GM21360 (cell line): ENCODE data around the gene PHF1.

Source experiments
- ATAC-seq: cut with Tn5 transposase; IDR thresholded peaks from one replicate; pipeline ENCODE4 v1.9.1; 2021; ENCODE audit warnings: mild to moderate bottlenecking, moderate library complexity; ENCODE audit not compliant: unreplicated experiment

Gene PHF1

DNA sequence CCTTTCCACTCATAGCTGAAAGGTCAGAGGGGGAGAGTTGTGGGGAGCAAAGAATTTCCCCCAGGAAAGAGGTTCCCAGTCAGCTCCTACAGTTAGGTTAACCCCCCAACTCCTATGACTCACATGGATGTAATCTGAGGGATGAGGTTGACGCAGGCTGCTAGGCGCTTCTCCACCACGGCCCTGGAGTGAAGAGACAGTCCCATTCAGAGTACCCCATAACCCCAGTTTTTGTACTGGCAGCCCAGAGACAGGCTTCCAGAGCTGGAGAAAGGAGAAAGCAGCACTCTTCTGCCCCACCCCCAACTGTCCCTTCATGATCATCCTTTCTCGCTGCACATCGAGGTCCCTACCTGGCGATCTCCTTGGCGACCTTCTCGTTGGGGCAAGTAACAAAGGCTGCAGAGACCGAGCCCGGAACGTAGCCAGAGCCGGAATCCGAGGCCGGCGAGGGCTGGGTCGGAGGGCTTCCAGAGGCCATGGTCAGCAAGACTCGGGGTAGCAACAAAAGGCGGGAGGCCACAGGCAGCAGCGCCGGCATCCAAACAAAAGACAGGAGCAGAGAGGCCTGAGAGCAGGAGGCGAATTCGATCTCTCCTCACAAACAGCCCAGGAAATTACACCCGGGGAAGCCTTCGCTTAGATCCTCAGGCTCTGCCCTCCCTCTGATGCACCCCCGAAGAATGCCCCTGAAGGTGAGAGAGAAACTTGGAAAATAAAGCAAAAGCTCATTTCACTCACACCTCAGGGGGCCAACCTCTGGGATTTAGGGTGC, 6.5 kb downstream of the PHF1 start:
- ATAC-seq: no peak

DNA sequence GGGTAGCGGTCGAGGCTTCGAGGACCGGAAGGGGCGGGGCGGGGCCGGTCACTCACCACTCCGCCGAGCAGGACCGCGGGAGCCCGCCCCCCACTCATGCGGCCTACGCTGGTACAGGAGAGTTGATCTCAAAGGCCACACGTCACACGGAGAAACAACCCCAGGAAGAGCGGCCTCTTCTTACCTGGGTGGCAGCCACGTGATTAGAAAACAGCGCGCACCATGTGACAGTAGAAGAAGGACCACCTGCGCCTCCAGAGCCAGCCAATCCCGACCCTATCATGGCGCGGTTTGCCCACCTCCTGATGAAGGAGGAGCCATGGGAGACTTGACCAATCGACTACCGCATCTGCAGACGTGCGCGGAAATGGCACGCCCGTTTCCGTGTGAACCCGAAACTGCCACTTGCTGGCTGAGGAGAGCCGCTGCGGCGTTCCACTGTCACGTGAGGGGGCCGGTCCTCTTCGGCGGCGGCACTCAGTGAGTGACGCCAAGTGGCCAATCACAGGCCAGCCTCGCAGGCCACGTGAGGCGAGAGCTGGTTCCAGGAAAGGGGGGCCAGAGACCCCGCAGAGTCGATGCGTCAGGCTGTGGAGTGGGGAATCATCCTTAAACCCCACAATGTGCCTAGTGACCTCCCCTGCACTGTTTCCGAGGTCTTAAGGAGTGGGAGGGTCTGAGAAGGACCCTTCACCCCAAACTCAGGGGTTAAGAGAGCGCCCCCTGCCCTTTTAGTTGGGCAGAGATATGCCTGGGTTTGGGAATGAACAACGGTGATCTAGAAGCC, 7.3 kb downstream of the PHF1 start, which contains the start of gene CUTA:
CUTA (minus strand) TSS at position 205 of the 787 bp plus-strand sequence; CDS start at position 98, 107 bp downstream.
- peak; percentile 79 for ATAC-seq

DNA sequence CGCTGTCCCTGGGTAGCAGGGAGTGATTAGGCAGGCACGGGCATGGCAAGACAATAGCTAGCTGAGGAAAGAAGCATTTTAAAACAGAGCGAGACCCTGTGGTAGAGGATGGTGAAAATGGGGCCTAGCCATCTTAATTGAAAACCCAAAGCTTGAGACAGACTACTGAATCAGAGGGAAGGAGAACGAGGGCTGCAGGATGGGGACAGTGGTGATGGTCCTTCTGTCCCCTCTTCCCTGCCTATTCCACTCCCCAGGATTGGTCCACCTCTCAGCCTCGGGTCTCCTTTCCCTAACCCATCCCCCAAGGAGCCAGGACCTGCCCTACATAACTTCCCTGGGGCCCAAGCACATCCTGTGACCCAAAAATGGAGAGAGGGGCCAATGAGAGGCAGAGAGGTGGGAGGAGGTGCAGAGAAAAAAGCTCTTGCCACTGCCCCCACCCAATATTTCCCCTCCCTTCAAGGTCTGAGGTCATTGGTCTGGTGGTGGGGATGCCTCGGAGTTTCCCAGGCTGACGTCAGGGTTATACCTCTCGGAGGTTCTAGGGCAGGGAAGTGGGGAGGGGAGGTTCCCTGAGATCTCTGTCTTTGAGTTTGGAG, 8.0 kb downstream of the PHF1 start:
- no peak for ATAC-seq

DNA sequence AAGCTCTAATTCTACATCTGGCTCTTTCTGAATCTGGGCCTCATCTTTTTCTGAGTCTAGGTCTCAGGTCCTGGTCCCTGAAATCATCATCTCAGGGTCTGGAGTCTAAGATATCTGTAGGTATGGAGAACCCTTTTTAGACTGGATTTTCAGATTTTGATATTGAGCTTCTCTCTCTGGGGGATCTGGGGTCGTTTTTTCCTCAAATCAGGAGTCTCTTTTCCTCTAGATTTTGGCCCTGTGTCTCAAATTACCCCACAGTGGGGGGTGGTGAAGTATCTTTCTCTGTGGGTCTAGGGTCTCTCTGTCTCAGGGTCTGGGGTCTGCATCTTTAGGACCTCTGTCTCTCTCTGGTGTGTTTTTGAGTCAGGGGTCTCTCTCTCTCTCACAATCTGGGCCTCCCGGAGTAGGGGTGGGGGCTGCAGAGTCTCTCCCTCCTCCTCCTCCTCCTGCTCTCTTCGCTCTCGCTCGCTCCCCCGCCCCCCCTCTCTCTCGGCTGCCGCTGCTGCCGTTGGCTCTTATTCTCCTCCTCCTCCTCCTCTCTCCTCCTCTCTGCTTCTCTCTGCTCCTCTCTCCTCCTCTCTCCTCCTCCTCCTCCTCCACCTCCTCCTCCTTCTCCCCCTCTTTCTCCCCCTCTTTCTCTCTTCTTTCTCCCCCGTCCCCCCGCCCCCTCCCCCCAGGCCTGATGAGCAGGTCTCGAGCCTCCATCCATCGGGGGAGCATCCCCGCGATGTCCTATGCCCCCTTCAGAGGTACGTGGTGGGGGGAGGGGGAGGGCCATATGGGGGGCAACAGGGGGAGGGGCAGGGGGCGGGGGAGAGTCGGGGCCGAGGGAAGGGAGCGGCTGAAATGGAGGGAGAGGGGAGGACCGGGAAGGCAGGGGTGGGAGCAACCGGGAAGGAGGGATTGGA, 9.0 kb downstream of the PHF1 start, which contains the start of gene SYNGAP1:
SYNGAP1 (plus strand) TSS at position 486 of the 911 bp plus-strand sequence; CDS start at position 686, 200 bp downstream.
- no peak for ATAC-seq

DNA sequence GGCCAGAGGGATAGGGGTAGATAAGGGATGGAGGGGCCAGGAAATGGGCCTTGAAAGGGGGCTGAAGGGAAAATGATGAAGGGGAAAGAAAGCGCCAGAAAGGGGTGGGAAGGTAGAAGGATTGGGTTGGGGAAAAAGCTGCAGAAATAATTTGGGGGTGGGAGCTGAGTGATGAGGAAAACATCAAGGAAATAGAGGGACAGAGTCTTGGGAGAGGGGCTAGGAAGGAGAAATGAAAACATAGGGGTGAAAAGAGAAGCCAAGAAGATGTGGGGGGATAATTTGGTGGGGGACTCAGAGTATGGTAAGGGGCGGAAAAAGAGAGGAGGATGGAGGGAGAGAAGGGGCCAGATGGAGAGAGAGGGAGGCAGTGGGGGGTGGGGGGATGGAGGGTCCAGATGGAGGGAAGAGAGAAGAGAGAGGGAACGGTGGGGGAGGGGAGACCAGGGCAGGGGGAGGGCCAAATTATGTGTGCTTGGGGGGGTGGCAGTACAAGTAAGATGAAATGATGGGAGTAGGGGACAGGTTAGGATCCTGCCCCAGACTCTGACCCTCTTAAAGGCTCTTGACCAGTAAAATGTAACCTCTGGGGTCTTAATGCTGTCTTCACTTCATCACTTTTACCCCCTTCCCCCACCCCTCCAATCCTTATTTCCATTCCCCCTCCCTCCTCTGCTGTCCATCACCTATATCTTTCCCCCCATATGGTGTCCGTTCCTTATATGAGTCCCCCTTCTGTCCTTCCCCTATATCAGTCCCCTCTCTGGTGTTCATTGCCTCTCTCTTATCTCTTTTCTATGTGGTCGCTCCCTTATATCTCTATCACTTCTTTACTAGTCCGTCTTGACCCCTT, 9.9 kb downstream of the PHF1 start:
- ATAC-seq: no peak

DNA sequence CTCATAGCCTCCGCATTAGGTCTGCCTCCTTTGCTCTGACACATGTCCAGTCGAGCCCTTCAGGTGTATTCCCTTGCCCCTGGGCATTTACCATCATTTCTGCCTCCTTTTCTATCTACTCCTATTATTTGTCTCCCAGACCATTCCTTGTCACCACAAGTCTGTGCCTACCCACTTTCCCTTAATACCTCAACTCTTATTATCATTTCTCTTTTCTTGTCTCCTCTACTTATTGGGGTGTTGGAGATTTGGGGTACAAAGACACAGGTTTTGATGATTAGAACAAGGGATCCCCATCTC, 10.5 kb downstream of the PHF1 start:
- no peak for ATAC-seq

DNA sequence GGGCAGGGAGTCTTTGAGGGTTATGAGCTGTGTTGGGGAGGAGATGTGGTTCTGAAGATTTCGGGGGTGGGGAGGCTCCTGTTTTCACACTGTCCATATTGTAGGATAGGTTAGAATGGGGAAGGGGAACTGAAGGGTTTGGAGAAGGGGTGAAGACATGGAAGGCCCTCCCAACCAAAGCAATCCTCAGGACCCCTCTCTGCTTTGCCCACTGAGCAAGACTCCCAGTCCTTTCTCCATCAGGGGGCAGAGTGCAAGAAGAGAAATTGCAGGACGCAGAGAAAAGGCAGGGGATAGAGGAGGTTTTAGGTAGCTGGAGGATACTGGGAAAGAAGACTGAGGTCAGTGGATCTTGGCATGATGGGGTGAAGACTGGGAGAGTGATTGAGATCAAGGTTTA, 13.0 kb downstream of the PHF1 start:
- no peak for ATAC-seq

DNA sequence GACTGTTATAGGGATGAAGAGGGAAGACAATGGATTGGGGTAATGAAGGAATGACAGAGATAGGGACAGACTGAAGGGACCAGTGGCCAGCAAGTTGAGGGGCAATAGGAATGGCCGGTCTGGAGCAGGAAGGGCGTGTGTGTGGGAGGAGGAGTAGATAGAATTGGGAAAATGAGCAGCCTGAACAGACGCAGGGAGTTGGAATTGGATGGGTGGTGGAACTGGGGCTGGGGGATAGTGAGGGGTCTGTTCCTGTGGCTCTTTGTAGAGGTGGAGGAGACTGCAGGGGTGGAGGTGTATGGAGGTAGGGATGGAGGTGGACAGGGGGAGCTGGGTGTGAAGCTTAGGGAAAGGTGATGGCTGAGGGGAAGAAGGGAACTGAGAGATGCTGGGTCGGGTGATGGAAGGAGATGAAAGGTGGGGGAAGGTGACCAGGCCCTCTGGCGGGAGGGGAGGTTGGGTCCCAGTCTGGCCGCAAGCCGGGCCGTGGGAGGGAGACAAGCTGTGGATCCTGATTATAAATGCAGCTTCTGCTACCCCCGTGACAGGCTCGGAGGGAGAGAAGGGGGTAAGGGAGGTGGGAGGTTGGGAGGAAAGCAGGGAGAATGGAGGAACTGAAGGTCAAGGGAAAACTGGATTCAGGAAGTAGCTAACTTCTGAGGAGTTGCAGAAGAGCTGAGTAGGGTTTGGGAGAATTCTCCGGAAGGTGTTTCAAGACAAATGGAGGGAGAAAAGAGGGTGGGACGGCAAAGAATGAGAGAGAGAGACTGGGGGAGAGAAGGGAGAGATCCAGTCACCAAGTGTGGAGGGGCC, 14.2 kb downstream of the PHF1 start:
- no peak for ATAC-seq

DNA sequence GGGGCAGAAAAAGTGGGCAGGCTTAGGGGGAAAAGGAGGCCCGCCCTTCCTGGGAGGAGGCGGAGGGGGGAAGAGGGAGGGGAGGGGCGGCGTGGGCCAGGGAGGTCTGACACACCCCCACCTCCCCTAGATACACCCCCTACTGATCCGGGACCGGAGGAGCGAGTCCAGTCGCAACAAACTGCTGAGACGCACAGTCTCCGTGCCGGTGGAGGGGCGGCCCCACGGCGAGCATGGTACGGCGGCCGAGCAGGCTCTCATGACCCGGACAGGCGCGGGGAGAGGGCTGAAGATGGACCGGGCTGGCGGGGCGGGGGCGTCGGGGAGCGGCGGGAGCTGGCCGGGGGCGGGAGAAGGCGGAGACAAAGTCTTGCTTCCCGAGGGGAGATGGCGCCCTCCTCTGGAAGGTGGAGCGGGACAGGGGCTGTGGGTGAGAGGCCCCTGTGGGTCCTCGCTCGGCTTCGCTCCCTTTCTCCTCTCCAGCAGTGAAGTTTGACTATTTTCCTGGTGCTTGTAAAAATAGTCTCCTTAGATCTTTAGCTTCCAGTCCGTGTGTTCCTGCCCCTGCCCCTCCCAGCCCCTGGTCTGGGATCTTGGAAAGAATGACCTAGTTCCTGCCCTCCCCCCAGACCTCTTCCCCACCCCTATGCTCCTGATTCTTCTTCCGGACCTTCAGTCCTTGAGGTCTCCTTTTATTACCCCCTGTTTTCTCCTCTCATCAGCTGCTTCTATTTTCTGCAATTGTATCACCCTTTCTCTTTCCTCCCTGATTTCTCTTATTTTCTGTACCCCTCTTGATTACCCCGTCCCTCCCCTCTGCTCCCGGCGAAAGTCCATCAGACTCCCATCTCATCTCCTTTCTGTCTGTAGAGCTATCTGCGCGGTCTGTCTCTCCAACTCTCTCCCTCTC, 15.1 kb downstream of the PHF1 start:
- ATAC-seq: peak; percentile 42

DNA sequence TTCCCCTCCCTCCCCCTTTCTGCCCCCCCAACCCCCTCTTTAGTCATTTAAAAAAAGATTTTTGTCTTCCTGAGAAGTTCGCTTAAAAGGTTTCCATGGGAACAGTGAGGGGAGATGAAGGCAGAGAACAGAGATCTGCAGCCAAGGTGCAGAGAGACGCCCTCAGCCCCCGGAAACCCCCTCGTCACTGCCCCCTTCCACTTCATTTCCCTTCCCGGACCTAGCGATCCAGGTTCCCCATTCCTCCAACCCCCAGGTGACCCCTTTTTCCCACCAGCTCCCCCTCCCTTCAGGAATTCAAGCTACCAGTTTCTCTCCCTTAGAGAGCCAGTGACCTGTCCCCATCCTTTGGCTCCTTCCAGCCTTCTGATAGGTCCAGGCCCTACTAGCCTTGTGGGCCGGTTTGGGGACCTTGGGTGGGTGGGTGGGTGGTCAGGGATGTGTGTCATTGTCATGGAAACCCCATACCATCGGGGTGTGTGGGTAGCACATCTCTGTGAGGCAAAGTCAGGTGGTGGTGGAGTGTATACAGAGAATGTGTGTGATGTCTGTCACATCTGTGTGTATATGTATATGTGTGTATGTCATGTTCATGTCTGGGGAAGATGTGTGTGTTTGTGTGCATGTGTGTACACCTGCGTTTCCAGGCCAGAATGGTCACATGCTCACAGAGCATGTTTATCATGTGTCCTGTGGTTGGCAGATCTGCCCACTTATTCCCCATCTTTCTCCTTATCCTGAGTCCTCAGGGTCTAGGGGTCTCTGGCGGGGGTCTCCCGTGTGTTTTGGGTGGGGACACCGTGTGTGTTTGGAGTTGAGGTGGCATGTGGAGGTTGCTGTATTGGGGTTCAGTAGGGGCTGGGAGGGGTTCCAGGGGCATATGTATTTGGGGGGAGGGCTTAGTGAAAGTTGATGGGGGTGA, 16.0 kb downstream of the PHF1 start:
- no peak for ATAC-seq

DNA sequence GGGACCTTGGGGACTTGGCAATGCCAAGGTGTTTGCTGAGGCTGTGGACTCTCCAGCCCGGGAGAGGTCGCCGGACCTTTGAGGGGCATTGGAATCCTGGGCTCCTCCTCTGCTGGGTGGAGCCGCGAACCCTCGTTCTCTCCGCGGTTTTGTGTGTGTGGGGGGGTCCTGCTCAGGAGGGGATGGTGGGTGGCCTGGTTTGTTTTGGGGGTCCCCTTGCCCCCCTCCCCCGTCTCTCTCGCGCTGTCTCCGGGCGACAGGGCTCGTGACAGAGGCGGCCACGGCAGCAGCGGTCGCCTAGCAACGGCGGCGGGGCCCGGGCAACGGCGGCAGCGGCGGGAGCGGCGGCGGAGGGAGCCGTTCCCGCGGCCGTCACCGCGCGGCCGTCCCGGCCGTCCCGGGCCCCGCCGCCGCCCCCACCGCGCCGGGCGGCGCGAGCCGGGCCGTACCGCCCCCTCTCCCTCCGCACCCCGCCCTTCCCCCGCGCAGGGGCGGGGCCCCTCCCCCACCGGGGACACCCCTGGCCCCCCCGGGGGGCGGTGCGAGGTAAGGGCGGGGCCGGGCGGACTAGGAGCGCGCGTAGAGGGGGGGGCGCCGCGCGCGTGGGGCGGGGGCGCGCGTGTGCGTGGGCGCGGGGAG, 16.9 kb downstream of the PHF1 start:
- ATAC-seq: no peak

DNA sequence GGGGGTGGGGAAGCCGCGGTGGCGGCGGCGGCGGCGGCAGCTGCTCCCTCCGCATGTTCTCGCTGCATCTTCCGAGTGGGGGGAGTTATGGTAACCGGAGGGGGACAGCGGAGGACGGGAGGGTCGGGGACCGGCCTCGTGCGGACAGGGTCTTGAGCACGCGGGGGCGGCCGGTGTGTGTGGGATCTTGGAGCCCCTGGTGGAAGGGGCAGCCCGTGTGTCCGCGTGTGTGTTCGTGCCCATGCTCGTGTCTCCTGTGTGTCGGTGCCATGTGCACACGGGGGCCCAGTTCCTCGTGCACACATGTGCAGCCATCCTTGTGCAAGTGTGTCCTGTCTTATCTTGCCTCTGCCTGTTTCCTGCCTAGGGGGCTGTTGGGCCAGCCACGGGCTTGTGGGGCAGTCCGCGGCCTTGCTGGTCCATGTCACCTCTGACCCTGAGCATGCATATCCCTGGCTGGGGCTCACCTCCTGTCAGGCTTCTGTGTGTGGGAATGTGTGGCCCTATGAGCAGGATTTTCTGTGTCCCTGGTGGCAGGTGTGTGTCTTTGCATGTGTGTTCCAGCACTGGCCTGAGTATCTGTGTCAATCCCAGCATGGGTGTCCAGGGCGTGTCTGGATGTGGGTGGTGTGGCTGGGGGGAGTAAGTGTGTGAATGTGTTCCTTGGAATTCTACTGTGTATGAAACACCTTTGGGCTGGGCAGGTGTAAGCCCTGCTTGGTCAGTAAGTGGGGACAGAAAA, 17.6 kb downstream of the PHF1 start:
- no peak for ATAC-seq

DNA sequence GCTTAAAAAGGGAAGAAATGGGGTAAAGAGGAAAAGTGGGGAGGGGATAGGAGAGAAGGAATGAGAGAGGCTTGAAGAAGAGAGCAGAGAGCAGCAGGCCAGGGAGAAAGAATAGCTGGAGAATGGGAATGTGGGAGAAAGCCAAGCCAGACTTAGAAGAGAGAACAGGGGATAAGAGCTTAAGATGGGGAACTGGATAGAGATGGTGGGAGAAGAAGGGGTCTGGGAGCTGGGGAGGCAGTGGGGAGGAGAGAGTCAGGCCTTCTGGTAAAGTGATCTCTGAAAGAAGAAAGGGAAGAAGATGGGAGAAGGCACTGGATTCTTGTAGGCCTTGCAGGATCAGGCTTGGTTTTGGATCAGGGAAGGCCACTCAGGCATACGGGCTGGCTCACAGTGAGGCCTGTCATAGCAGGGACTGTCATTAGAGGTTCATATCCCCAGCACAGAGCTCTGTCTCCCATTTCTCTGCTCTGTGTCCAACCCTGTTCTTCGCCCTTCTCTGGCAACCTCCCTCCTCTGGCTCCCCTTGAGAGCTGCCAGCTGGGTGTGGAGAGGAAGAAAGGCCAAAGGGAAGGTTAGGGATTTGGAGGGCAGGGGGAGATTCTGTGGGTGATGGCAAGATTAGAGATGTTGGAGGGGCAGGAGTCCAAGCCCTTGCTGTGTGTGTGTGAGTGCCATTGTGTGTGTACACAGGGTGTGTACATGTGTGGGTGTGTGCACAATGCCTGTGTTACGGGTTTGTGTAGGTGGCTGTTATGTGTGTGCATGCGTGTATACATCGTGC, 18.3 kb downstream of the PHF1 start:
- no peak for ATAC-seq

DNA sequence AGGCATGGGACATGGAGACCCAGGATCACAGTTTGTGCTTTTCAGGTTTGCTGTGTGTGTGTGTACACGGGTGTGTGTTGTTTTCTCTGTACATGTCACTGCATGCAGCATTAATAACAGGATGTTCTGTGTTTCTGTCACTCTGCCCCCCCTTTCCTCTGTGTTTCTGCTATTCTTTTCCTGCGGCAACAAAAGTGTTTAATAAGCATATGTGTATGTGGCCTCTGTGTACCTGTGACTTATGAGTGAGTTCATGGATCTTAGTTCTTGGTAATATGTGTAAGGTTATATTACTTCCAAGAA, 18.9 kb downstream of the PHF1 start:
- no peak for ATAC-seq

DNA sequence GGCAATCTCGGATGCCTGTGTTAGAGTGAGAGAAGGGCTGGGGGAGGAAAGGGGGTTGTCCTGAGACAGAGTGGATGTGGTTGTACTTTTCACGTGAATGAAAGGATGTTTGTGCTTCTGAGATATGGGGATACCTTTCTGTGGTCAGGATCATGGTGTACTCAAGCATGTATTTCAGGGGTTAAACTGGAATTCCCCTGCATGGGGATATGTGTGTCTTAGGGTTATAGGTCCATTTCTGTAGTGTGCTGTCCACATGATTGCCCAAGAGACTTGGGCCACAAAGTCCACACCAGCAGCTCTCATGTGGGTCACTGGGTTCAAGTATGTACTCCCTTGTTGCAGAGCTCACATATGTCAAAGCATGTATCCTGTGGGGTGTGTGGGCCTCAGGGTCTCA, 19.5 kb downstream of the PHF1 start:
- no peak for ATAC-seq
